ENCODE measurements around the gene TRANK1.

The TRANK1 gene

GRCh38 chr3:36846406-36846805 lies 98.4 kb downstream of the TRANK1 start:
- no peak for DNase-seq (ENCODE audit: low read depth in 1 of 2, low spot score in 1 of 2)
- TF ChIP-seq POLR2AphosphoS5 (IDR thresholded peaks at IDR 0.05; ENCODE audit: low read depth) (no peak), GABPA (IDR thresholded peaks at IDR 0.05; ENCODE audit: low read depth) (no peak), REST (IDR thresholded peaks at IDR 0.05; ENCODE audit: insufficient replicate concordance, low read depth) (no peak), CTCF (IDR thresholded peaks at IDR 0.05; ENCODE audit: insufficient read depth, low read length) (no peak), SPI1 (IDR thresholded peaks at IDR 0.05; ENCODE audit: borderline replicate concordance, low read depth) (no peak)
- H3K4me3 ChIP-seq (replicated peaks; ENCODE audit: insufficient read depth, low read length), result no peak overlapping the region
- H3K27ac ChIP-seq (replicated peaks), result no peak overlapping the region
- H3K27me3 ChIP-seq (ENCODE audit: insufficient read depth, poor library complexity, severe bottlenecking), result no peaks in the 10 kb centered on the region

GRCh38 chr3:36843065-36844051 lies 101.5 kb downstream of the TRANK1 start:
- DNase-seq (ENCODE audit: low read depth in 1 of 2, low spot score in 1 of 2), result no peak
- no peak overlapping the region for H3K27ac ChIP-seq (replicated peaks)
- H3K4me3 ChIP-seq (replicated peaks; ENCODE audit: insufficient read depth, low read length), result no peak overlapping the region
- TF ChIP-seq REST (IDR thresholded peaks at IDR 0.05; ENCODE audit: insufficient replicate concordance, low read depth), result no peak
- peak; percentile 38 for TF ChIP-seq CTCF (IDR thresholded peaks at IDR 0.05; ENCODE audit: insufficient read depth, low read length)
- no peaks in the 10 kb centered on the region for H3K27me3 ChIP-seq (ENCODE audit: insufficient read depth, poor library complexity, severe bottlenecking)

GRCh38 chr3:36842275-36842674 lies 102.6 kb downstream of the TRANK1 start:
- TF ChIP-seq REST (IDR thresholded peaks at IDR 0.05; ENCODE audit: insufficient replicate concordance, low read depth) (no peak), POLR2AphosphoS5 (IDR thresholded peaks at IDR 0.05; ENCODE audit: low read depth) (no peak), GABPA (IDR thresholded peaks at IDR 0.05; ENCODE audit: low read depth) (no peak), SPI1 (IDR thresholded peaks at IDR 0.05; ENCODE audit: borderline replicate concordance, low read depth) (no peak), CTCF (IDR thresholded peaks at IDR 0.05; ENCODE audit: insufficient read depth, low read length) (no peak)
- Histone ChIP-seq H3K27me3 (ENCODE audit: insufficient read depth, poor library complexity, severe bottlenecking) (no peaks in the 10 kb centered on the region), H3K27ac (replicated peaks) (no peak overlapping the region), H3K4me3 (replicated peaks; ENCODE audit: insufficient read depth, low read length) (no peak overlapping the region)
- no peak for DNase-seq (ENCODE audit: low read depth in 1 of 2, low spot score in 1 of 2)
